GM18873 (cell line): ENCODE measurements around the gene RELB.
"Not testable (repeated sequence)": the region's sequence is repeated elsewhere in the genome, so short reads cannot be mapped to it uniquely, and the experiment has no call there.

Experiments
- ATAC-seq: cut with Tn5 transposase; IDR thresholded peaks from one replicate; pipeline ENCODE4 v1.9.1; 2021; ENCODE audit warnings: mild to moderate bottlenecking, moderate library complexity, moderate number of reproducible peaks; ENCODE audit not compliant: unreplicated experiment, low FRiP score

RELB gene

DNA sequence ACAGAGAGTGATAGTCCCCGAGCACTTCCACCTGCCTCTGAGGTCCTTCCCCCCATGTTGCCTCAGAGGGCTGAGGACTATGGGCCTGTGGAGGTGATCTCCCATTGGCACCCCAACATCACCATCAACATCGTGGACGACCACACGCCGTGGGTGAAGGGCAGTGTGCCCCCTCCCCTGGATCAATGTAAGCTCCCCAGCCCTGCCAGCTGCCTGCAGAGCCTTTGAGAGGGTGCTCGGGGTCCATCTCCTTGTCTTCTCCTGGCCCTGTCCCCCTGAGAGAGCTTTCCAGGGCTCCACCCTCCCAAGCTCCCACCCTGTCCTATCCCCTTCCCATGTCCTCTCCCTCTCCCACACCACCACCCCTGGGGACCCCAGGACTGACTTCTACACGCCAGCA, 14.9 kb upstream of the RELB start:
- no peak for ATAC-seq

- ATAC-seq: no peak
Measured at GRCh38 chr19:44987148-44987675, 14.1 kb upstream of the RELB start.

GRCh38 chr19:44988273-44988672, 13.0 kb upstream of the RELB start:
- no peak for ATAC-seq

- no peak for ATAC-seq
Measured at GRCh38 chr19:44988896-44989556, 12.2 kb upstream of the RELB start.

DNA sequence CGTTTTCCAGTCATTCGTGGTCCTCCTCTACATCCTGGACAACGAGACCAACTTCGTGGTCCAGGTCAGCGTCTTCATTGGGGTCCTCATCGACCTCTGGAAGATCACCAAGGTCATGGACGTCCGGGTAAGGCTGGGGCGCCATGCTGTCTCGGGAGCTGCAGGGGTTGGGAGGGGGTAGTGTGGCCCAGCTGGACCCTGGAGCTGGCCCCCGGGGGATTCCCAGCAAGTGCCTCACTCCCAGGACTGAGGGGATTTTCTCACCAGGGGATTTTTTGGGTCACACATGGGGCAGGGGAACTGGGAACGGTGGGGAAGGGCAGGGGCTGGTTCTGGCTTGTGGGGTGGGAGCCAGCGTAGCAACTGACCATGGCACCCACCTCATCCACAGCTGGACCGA, 10.8 kb upstream of the RELB start:
- no peak for ATAC-seq

DNA sequence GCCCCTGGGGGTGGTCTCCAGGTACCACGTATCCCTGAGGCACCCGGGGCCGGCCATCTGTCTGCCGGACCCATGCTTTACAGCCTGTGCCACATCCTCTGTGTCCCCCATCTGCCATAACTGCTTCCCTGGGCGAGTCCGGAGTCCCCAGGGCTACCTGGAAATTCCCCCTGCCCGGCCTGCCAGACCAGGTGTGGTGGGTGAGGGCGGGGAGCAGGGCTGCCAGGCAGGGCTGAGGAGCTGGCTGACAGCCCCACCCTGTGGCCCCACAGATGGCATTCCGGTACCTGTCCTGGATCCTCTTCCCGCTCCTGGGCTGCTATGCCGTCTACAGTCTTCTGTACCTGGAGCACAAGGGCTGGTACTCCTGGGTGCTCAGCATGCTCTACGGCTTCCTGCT, 10.3 kb upstream of the RELB start:
- no peak for ATAC-seq

DNA sequence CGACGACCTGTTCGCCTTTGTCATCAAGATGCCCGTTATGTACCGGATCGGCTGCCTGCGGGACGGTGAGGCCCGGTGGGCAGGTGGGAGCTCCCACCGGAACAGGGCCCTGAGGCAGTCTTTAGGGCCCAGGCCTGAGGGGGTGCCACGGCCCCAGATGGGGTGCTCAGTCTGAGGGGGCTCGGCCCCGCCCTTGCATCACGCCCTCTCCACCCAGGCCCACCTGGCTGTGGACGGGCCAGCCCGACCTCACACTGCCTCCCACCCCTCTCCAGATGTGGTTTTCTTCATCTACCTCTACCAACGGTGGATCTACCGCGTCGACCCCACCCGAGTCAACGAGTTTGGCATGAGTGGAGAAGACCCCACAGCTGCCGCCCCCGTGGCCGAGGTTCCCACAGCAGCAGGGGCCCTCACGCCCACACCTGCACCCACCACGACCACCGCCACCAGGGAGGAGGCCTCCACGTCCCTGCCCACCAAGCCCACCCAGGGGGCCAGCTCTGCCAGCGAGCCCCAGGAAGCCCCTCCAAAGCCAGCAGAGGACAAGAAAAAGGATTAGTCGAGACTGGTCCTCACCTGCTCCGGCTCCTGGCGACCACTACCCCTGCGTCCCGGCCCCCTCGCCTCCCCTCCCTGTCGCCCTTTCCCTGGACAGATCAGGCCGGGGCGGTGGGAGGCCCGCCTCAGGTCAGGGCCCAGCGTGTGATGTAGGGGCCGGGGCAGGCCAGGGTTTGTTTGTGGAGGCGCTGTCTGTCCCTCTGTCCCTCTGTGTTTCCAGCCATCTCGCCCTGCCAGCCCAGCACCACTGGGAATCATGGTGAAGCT, 8.7 kb upstream of the RELB start:
- ATAC-seq: no peak

DNA sequence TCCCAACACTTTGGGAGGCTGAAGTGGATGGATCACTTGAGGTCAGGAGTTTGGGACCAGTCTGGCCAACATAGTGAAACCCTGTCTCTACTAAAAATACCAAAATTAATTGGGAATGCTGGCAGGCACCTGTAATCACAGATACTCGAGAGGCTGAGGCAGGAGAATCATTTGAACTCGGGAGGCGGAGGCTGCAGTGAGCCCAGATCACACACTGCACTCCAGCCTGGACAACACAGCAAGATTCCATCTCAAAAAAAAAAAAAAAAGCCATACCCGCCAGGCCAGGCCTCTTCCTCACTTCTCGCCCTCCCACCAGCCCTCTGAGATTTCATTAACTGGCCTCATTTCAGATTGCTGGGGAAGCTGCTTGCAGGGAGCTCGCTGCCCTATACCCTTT, 7.7 kb upstream of the RELB start:
- no peak for ATAC-seq

DNA sequence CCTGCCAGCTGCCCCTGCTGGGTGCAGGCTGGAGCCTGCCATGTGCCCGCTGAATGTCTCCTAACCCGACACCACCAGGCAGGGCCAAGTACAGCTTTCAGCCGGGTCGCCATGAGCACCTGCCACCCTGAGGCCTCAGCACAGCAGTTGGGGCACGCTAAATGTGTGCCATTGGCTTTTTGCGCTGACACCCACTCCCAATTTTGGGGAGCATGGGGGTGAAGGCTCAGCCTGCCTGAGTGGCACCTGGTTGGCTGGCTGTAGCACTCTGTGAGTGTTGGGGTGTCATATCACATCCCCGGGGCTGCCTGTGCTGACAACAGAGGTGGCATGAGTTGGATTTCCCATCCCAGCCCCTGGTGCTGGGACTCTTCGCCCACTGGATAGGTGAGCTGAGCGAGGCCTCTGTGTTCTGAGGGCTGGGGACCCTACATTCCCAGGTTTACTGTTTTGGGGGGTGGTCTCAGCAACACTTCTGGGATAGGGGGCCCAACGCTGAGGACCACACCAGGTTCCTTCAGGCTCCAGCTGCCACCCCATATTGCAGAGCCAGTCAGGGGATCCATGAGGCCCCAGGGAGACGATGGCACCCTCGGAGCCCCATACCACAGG, 7.2 kb upstream of the RELB start:
- no peak for ATAC-seq

- ATAC-seq: no peak
Measured at GRCh38 chr19:44998025-44998424, 3.2 kb upstream of the RELB start.

- ATAC-seq: not testable (repeated sequence)
Measured at GRCh38 chr19:44999131-44999925, 1.9 kb upstream of the RELB start.

DNA sequence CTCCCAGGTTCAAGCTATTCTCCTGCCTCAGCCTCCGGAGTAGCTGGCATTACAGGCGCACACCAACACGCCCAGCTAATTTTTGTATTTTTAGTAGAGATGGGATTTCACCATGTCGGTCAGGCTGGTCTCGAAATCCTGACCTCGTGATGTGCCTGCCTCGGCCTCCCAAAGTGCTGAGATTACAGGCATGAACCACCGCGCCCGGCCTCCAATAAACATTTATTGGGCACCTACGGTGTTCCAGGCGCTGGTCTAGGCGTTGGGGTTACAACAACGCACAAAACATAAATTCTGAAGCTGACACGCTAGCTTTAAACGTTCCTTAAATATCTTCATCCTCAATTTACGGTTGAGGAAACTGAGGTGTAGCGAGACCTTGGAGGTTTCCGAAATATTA, 599 bp upstream of the RELB start:
- not testable (repeated sequence) for ATAC-seq

DNA sequence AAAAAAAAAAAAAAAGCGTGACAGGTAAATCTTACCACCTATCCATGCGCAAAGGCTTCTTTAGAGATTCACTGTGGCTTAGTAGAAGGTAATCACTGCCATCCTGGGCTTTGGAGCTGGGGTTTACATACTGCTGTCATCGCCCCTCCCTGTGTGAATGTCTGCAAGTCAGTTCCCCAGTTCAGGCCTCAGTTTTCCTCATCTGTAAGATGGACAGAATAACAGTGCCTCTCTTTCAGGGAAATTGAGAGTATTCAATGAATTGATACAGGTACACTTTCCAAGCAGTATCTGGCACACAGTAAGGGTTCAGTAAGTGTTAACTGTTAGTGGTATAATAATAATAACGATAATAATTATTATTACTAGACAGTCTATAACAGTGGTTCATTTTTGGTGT, 2.2 kb downstream of the RELB start:
- no peak for ATAC-seq

GRCh38 chr19:45005787-45006186, 4.5 kb downstream of the RELB start:
- no peak for ATAC-seq

DNA sequence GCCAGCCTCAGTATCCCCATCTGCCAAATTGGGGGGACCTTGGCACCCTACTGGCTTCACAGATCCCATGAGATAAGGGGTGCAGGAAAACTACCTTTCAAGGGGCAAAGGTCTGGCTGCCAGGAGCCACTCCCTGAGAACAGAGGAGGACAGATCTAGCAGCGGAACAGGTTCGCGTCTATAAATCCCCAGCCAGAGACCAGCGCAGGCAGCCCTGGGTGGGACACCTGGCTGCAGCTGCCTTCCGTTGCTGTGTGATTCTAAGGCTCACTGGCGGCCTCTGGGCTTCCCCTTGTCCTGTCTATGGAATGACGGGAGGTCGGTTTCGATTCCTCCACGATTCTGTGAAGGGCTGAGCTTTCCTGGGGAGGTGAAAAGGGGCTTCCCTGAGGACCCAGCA, 7.3 kb downstream of the RELB start:
- no peak for ATAC-seq

GRCh38 chr19:45009625-45010255, 8.5 kb downstream of the RELB start:
- ATAC-seq: no peak

GRCh38 chr19:45010306-45010705, 9.0 kb downstream of the RELB start:
- no peak for ATAC-seq

DNA sequence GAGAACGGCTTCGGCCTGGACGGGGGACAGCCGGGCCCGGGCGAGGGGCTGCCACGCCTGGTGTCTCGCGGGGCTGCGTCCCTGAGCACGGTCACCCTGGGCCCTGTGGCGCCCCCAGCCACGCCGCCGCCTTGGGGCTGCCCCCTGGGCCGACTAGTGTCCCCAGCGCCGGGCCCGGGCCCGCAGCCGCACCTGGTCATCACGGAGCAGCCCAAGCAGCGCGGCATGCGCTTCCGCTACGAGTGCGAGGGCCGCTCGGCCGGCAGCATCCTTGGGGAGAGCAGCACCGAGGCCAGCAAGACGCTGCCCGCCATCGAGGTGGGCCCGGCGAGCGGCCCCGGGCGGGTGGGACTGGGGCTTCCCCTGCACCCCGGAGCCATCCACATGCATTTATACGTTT, 10.7 kb downstream of the RELB start:
- no peak for ATAC-seq

- ATAC-seq: peak; percentile 79
Measured at GRCh38 chr19:45016388-45017314, 15.4 kb downstream of the RELB start.
